BLaER1 (cell line): Measurements from ENCODE around the gene INPP5A.
"Not testable (repeated sequence)": the region's sequence is repeated elsewhere in the genome, so short reads cannot be mapped to it uniquely, and the experiment has no call there.

ENCODE experiments used
- H3K27ac ChIP-seq: shearing (Covaris generic); formaldehyde crosslinking; 2 replicates; pipeline ENCODE4 v1.8.1; 2022
- H3K27me3 ChIP-seq: shearing (Covaris generic); formaldehyde crosslinking; 2 replicates; pipeline ENCODE4 v1.8.1; 2022
- H3K36me3 ChIP-seq: shearing (Covaris generic); formaldehyde crosslinking; 2 replicates; pipeline ENCODE4 v1.8.1; 2022
- H3K4me1 ChIP-seq: shearing (Covaris generic); formaldehyde crosslinking; 2 replicates; pipeline ENCODE4 v1.8.1; 2022
- H3K4me2 ChIP-seq: shearing (Covaris generic); formaldehyde crosslinking; 2 replicates; pipeline ENCODE4 v1.8.1; 2022
- H3K4me3 ChIP-seq: shearing (Covaris generic); formaldehyde crosslinking; 2 replicates; pipeline ENCODE4 v1.8.1; 2022
- H3K9ac ChIP-seq: shearing (Covaris generic); formaldehyde crosslinking; 2 replicates; pipeline ENCODE4 v1.8.1; 2022
- H3K9me3 ChIP-seq: shearing (Covaris generic); formaldehyde crosslinking; 2 replicates; pipeline ENCODE4 v1.8.1; 2022
- H4K20me1 ChIP-seq: shearing (Covaris generic); formaldehyde crosslinking; 2 replicates; pipeline ENCODE4 v1.8.1; 2022
- Cebpa-rat ChIP-seq: shearing (Covaris generic); IDR thresholded peaks from 2 replicates; pipeline ENCODE4 v1.8.1; 2022

Gene INPP5A

DNA sequence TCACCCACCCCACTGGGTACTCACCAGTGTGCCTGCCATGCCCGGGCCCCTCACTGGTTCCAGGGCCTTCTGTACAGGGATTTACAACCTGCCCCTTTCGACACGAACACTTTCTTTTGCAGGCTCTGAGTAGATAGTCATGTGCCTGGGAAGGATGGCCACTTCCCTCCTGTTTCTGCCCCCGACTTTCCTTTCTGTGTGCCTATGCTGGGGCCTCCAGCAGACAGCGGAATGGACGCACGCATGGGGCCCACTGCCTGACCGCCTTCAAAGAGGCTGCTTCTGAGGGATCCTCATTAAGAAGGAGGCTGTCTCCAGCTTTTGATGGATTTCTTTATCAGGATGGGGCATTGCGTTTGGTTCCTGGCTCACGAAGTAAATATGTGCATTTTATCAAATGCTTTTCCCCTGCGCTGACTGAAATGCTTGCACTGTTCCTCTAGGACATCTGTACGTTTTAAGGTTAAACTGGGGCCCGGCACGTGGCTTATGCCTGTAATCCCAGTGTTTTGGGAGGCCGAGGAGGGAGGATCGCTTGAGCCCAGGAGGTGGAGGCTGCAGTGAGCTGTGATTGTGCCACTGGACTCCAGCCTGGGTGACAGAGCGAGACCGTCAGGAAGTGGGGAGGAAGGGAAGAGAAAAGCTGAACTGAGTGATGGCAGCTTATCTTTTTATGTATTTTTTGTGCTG lies 277.7 kb downstream of the INPP5A start:
- no peaks in the 10 kb centered on the region for H4K20me1 ChIP-seq
- no peak for TF ChIP-seq Cebpa-rat
- H3K9ac ChIP-seq = no peak overlapping the region
- peak overlapping the region; percentile 47 for H3K4me2 ChIP-seq
- H3K4me3 ChIP-seq = no peak overlapping the region
- no peaks in the 10 kb centered on the region for H3K27me3 ChIP-seq
- H3K27ac ChIP-seq = no peak overlapping the region
- peaks cover 17% of the 10 kb centered on the region for H3K9me3 ChIP-seq
- H3K4me1 ChIP-seq = peaks cover 32% of the 10 kb centered on the region
- no peaks in the 10 kb centered on the region for H3K36me3 ChIP-seq

DNA sequence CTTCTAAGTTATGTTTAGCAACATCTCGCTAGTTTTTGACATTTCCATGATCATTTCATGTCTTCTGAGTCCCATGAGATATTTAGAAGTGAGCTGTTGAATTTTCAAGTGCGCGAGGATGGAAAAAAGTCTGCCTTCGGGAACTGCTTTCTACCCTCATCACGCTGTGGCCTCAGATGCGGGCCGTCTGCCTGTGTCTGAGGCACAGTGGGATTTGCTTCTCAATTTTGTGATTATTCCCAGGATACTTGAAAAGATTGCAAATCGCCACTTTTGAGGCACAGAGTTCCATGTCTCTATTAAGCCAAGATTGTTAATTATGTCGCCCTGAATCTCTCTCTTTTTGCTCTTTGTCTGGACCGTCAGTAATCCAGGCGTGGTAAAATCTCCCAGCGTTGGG lies 279.1 kb downstream of the INPP5A start:
- Histone ChIP-seq H3K4me3 (no peak overlapping the region), H3K27ac (no peak overlapping the region), H3K36me3 (no peaks in the 10 kb centered on the region), H3K9me3 (peaks cover 29% of the 10 kb centered on the region), H3K27me3 (no peaks in the 10 kb centered on the region), H4K20me1 (no peaks in the 10 kb centered on the region), H3K4me2 (peak overlapping the region; percentile 47; the same call in 1 of the 2 replicates), H3K4me1 (peaks cover 32% of the 10 kb centered on the region), H3K9ac (no peak overlapping the region)
- no peak for TF ChIP-seq Cebpa-rat

DNA sequence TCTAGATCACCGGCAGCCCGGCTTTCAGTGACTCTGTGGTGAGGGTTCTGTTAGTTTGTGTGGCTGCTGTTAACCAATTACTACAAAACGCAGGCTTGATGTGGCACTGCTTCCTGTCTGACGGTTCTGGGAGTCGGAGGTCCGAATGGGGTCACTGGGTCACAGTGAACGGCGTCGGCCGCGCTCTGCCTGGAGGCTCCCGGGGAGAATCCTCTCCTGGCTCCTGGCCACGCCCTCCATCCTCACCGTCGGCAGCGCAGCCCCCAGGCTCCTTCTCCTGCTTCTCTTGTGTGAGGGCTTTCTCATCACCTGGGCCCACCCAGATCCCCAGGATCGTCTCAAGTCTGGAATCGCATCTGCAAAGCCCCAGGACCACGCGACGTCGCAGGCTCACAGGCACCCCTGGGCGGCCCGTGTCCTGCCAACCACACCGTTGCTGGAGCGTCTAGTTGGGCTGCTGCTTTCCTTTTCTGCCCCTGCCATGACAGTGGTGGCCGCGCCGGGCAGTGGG lies 280.2 kb downstream of the INPP5A start:
- no peak overlapping the region for H3K4me3 ChIP-seq
- H3K4me1 ChIP-seq = peaks cover 32% of the 10 kb centered on the region
- no peaks in the 10 kb centered on the region for H3K27me3 ChIP-seq
- no peaks in the 10 kb centered on the region for H4K20me1 ChIP-seq
- no peak overlapping the region for H3K9ac ChIP-seq
- no peaks in the 10 kb centered on the region for H3K36me3 ChIP-seq
- no peak overlapping the region for H3K4me2 ChIP-seq
- H3K9me3 ChIP-seq = peaks cover 39% of the 10 kb centered on the region
- TF ChIP-seq Cebpa-rat = no peak
- no peak overlapping the region for H3K27ac ChIP-seq

DNA sequence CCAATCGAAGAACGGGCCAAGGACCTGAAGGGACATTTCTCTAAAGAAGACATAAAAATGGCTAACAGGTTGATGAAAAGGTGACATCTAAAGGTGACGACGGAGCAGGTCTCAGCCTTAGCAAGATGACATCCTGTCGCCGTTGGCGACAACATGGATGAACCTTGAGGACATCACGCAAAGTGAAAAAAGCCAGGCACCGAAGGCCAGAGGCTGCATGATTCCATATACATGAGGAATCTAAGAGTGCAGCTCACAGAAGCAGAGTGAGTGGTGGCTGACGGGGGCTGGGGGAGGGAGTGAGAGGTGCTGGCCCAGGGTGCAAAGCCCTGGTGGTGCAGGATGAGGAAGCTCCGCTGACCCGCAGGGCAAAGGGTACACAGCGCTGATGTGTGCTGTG lies 282.5 kb downstream of the INPP5A start:
- Histone ChIP-seq H3K9ac (no peak overlapping the region), H3K9me3 (peaks cover 47% of the 10 kb centered on the region), H3K27me3 (no peaks in the 10 kb centered on the region), H3K36me3 (no peaks in the 10 kb centered on the region), H3K4me2 (no peak overlapping the region), H3K4me1 (peaks cover 19% of the 10 kb centered on the region), H3K4me3 (no peak overlapping the region), H3K27ac (no peak overlapping the region), H4K20me1 (no peaks in the 10 kb centered on the region)
- TF ChIP-seq Cebpa-rat = no peak

DNA sequence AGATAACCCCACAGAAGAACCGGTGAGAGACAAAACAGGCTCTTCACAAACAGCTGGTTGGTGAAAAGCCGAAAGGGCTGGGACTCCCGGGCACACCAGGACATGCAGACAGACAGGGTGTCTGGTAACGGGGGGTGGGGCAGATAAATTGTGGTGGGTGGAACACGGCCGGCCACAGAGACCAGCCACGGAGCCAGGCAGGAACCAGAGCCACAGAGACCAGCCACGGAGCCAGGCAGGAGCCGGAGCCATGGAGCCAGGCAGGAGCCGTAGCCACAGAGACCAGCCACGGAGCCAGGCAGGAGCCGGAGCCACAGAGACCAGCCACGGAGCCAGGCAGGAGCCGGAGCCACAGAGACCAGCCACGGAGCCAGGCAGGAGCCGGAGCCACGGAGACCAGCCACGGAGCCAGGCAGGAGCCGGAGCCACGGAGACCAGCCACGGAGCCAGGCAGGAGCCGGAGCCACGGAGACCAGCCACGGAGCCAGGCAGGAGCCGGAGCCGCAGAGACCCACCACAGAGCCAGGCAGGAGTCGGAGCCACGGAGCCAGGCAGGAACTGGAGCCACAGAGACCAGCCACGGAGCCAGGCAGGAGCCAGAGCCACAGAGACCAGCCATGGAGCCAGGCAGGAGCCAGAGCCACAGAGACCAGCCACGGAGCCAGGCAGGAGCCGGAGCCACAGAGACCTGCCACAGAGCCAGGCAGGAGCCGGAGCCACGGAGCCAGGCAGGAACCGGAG lies 288.4 kb downstream of the INPP5A start:
- peaks cover 48% of the 10 kb centered on the region for H3K9me3 ChIP-seq
- H3K27me3 ChIP-seq, H3K4me3 ChIP-seq, H4K20me1 ChIP-seq, H3K27ac ChIP-seq, H3K4me1 ChIP-seq, H3K36me3 ChIP-seq, H3K4me2 ChIP-seq, H3K9ac ChIP-seq: not testable (repeated sequence)

DNA sequence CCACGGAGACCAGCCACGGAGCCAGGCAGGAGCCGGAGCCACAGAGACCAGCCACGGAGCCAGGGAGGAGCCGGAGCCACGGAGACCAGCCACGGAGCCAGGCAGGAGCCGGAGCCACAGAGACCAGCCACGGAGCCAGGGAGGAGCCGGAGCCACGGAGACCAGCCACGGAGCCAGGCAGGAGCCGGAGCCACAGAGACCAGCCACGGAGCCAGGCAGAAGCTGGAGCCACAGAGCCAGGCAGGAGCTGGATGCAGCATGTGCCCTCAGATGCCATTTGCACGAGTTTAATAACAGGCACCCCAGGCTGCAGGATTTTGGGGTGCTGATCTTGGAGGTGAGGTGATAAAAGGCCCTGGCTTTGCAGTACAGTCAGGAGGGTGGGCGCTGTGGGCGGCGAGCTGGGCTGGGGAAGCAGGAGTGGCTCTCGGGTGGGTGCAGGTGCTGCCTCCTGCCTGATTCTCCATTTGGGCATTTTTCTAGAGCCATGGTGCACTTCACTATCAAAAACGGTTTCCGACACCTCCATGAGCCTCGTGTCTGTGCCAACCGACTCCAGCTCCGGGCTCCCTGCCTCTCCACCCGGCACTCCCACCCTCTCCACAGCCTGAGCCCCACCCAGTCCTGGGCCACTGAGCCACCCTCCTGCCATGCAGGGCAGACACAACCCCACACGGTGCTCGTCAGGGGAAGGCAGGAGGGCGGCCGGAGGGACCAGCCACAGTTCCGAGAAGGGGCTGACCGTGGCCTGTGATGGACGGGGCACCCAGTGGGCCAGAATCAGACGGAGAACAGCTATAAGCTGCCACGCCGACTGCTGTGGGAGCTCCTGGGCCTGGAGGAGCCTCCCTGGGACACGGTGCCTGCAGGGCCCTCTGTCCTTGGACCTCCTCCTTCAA lies 289.2 kb downstream of the INPP5A start:
- no peak overlapping the region for H3K4me2 ChIP-seq
- peaks cover 39% of the 10 kb centered on the region for H3K9me3 ChIP-seq
- H3K4me3 ChIP-seq = no peak overlapping the region
- H4K20me1 ChIP-seq = no peaks in the 10 kb centered on the region
- H3K36me3 ChIP-seq = no peaks in the 10 kb centered on the region
- no peaks in the 10 kb centered on the region for H3K27me3 ChIP-seq
- H3K4me1 ChIP-seq = no peaks in the 10 kb centered on the region; the same call in 1 of the 2 replicates
- H3K9ac ChIP-seq = no peak overlapping the region
- no peak for TF ChIP-seq Cebpa-rat
- H3K27ac ChIP-seq = no peak overlapping the region

DNA sequence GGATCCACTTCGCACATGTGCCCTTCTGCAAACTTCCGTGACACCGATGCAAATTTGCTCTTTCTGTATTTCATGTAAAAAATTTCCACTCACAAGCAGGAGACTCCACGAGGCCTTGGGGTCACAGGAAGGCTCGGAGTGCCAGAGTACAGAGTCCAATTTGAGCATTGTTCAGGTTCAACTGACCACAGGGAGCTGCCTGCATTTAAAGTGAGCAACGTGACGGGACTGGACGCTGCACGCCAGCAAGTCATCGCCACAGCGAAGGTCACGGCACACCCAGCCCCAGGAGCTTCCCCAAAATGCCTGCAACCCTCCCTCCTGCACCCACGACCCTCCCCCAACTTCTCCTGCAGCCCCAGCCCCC lies 289.8 kb downstream of the INPP5A start:
- Histone ChIP-seq H3K4me1 (no peaks in the 10 kb centered on the region; the same call in 1 of the 2 replicates), H3K9ac (no peak overlapping the region), H4K20me1 (no peaks in the 10 kb centered on the region), H3K36me3 (no peaks in the 10 kb centered on the region), H3K27ac (no peak overlapping the region), H3K27me3 (no peaks in the 10 kb centered on the region), H3K4me2 (no peak overlapping the region), H3K4me3 (no peak overlapping the region), H3K9me3 (peaks cover 33% of the 10 kb centered on the region)
- no peak for TF ChIP-seq Cebpa-rat

DNA sequence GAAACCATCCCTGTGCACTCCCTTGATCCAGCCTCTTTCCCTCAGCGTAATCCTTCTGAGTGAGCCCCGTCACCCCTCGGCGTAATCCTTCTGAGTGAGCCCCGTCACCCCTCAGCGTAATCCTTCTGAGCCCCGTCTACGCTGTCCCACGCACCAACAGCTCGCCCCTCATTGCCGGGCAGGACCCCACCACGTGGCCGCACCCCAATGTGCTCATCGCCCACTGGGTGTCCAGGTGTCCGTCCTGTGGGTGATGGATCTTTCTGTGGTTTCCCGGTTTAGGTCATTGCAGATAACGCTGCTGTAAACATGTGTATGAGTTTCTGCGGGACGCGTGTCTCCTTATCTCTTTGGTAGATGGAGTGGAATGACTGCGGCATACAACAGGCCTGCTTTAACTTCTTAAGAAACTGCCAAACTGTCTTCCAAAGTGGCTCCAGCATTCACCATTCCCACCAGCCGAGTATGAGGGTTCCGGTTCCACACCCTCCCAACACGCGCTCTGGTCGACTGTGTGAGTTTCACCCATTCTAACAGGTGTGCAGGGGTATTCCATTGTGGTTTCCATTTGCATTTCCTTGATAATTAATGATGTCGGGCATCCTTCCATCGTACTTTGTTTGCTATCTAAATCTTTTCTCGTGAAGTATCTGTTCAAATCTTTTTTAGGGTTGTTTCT lies 290.4 kb downstream of the INPP5A start:
- no peak for TF ChIP-seq Cebpa-rat
- Histone ChIP-seq H3K36me3 (no peaks in the 10 kb centered on the region), H3K27ac (no peak overlapping the region), H3K4me2 (no peak overlapping the region), H3K27me3 (no peaks in the 10 kb centered on the region), H3K4me3 (no peak overlapping the region), H3K9ac (no peak overlapping the region), H3K9me3 (peaks cover 27% of the 10 kb centered on the region), H3K4me1 (no peaks in the 10 kb centered on the region; the same call in 1 of the 2 replicates), H4K20me1 (no peaks in the 10 kb centered on the region)

DNA sequence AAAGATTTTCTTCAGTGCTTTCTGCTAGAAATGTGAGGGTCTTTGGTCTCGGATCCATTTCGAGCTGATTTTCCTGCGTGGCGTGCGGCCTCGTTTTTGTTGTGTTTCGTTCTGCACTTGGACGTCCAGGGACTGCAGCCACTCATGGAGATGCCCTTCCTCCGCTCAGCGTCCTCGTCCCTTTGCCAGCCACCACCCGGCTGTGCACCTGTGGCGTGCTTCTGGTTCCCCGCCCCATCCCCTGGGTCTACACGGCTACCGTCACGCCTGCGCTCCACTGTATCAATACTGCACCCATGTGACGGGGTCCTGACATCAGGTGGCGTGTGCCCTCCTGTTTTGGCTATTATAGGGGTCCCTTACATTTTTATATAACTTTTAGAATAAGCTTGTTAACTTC lies 291.1 kb downstream of the INPP5A start:
- Histone ChIP-seq H3K9ac (no peak overlapping the region), H3K4me1 (no peaks in the 10 kb centered on the region; the same call in 1 of the 2 replicates), H3K9me3 (peaks cover 26% of the 10 kb centered on the region), H3K27me3 (no peaks in the 10 kb centered on the region), H3K4me2 (no peak overlapping the region), H4K20me1 (no peaks in the 10 kb centered on the region), H3K27ac (no peak overlapping the region), H3K36me3 (no peaks in the 10 kb centered on the region), H3K4me3 (no peak overlapping the region)
- TF ChIP-seq Cebpa-rat = no peak
